NK-92 treated with Interleukin-12 subunit alpha and Interleukin-12 subunit beta, amount 100 ng/mL, for 24 hours (cell line): ENCODE results near the gene ADRA2C.

ENCODE experiments used
- DNase-seq: peaks from one replicate; lab custom pipeline; 2025; lab: John Stamatoyannopoulos, UW

The ADRA2C gene

GRCh38 chr4:3797831-3798790 is 31.9 kb downstream of the ADRA2C start:
- no peak for DNase-seq

GRCh38 chr4:3799496-3799895 is 33.3 kb downstream of the ADRA2C start:
- DNase-seq: no peak

- no peak for DNase-seq
Measured at GRCh38 chr4:3800351-3800750, 34.2 kb downstream of the ADRA2C start.

GRCh38 chr4:3801521-3801920 is 35.3 kb downstream of the ADRA2C start:
- DNase-seq: no peak

GRCh38 chr4:3801931-3802550 is 35.9 kb downstream of the ADRA2C start:
- no peak for DNase-seq

- no peak for DNase-seq
Measured at GRCh38 chr4:3802571-3803474, 36.6 kb downstream of the ADRA2C start.

GRCh38 chr4:3803475-3803847 is 37.3 kb downstream of the ADRA2C start:
- DNase-seq: no peak

- DNase-seq: no peak
Measured at GRCh38 chr4:3803946-3804345, 37.8 kb downstream of the ADRA2C start.

- DNase-seq: no peak
Measured at GRCh38 chr4:3805026-3805425, 38.8 kb downstream of the ADRA2C start.

- no peak for DNase-seq
Measured at GRCh38 chr4:3805731-3806130, 39.5 kb downstream of the ADRA2C start.

GRCh38 chr4:3807311-3807710 is 41.1 kb downstream of the ADRA2C start:
- DNase-seq: no peak

GRCh38 chr4:3807822-3808496 is 41.8 kb downstream of the ADRA2C start:
- no peak for DNase-seq

GRCh38 chr4:3808597-3808996 is 42.4 kb downstream of the ADRA2C start:
- no peak for DNase-seq

GRCh38 chr4:3809028-3809427 is 42.8 kb downstream of the ADRA2C start:
- no peak for DNase-seq

- no peak for DNase-seq
Measured at GRCh38 chr4:3809451-3810110, 43.4 kb downstream of the ADRA2C start.

GRCh38 chr4:3810111-3810680 is 44.0 kb downstream of the ADRA2C start:
- no peak for DNase-seq

- DNase-seq: no peak
Measured at GRCh38 chr4:3810796-3811485, 44.8 kb downstream of the ADRA2C start.

GRCh38 chr4:3811621-3812020 is 45.4 kb downstream of the ADRA2C start:
- DNase-seq: no peak

GRCh38 chr4:3812211-3812934 is 46.2 kb downstream of the ADRA2C start:
- no peak for DNase-seq
